ENCODE measurements around the gene ABR. TPM values are rescaled to one million over a fixed set of nuclear protein-coding genes. Genes with fewer than 3 reads are reported as not detected.

The ABR gene
- polyA plus RNA-seq, 3 donors, result 14.7 to 62.4 (median 36.4) TPM

GRCh38 chr17:1012823-1013728, 166.7 kb downstream of the ABR start:
- no peak overlapping the region for H3K27ac ChIP-seq (ENCODE audit: low read depth, low read length)
- WGBS, 3 donors, result 79 to 91% (median 87%) methylated on average over 24 to 30 of the region's 30 CpGs

- WGBS, 3 donors, result 79 to 92% (median 91%) methylated on average over 55 to 57 of the region's 57 CpGs
- no peak overlapping the region for H3K27ac ChIP-seq (ENCODE audit: low read depth, low read length)
Observed at GRCh38 chr17:1011760-1012735, 167.7 kb downstream of the ABR start.

DNA sequence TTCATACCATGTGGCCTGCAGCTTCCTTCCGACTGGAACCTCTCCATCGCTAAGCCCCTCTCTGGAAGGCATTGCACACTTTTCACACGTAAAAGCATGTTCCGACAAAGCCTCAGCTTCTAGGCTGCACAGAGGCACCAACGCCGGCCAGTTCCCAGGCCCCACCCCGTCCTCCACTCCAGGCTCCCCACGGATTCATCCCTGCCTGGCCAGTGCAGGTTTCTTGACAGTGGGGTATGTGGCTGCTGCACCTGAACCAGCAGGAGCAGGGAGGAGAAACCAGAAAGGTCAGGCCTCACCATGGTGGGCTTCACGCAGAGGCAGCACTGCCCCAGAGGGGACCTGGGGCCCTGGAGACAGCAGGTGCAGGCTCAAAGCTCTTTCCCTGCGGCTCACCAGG, 168.6 kb downstream of the ABR start:
- 81 to 90% (median 85%) methylated on average over 10 of the region's 10 CpGs for WGBS, 3 donors

DNA sequence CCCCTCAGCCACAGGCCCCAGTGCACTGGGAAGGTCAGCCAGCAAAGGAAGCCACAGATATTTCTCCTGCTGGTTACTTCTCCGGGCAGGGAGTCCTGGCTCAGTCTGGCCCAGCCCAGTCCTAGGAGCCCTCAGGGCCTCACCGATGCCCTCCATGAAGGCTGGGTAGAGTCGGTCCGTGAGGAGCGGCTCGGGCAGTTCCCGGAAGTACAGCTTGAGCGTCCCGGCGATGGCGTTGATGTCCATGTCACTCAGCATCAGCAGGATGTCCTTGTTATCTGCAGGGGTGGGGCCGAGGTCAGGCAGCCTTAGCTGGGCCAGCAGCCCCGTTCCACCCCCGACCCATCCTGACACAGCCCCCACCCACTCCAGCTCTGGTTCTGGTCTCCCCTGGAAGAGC, 169.2 kb downstream of the ABR start:
- no peak overlapping the region for H3K27ac ChIP-seq (ENCODE audit: low read depth, low read length)
- WGBS, 3 donors, result 84 to 89% (median 88%) methylated on average over 14 of the region's 14 CpGs

More for the DNA sequence above, 168.6 kb downstream of the ABR start:
- no peak overlapping the region for H3K27ac ChIP-seq (ENCODE audit: low read depth, low read length)

- 83 to 93% (median 90%) methylated on average over 10 of the region's 10 CpGs for WGBS, 3 donors
- no peak overlapping the region for H3K27ac ChIP-seq (ENCODE audit: low read depth, low read length)
Observed at GRCh38 chr17:1010086-1010450, 169.7 kb downstream of the ABR start.

DNA sequence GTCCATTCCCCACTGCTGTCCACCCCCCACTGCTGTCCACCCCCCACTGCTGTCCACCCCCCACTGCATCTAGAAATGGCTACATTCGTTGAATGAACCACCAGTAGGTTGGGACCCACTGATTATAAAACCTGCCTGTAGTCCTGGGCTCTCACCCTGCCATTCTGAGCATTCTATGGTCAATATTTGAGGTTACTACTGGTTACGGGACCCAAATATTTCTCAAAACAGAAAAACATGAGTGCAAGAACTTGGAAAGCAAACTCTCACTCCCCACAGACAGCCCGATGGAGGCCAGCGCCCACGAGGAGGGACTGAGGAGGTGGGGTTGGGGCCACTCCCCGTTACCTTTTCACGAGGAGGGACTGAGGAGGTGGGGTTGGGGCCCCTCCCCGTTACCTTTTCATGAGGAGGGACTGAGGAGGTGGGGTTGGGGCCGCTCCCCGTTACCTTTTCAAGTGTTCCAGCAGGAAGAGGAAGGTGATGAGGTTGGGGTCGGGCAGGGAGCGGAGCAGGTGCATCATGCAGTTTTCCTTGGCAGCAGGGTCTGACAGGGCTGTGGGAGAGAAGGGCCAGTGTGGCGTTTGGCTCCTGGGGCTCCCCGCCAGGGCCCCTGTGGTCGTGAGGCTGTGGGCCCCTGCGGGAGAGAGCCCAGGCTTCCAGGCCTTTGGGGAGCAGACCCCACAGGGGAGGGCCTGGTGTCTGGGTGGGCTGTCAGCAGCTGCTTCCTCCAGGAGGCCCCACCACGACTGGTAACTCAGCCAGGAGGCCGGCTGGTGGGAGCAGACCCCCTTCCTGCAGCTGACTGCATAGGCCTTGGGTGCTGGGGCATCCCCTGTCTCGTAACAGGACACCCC, 170.3 kb downstream of the ABR start:
- 76 to 79% (median 77%) methylated on average over 18 to 19 of the region's 19 CpGs for WGBS, 3 donors
- H3K27ac ChIP-seq (ENCODE audit: low read depth, low read length), result no peak overlapping the region

GRCh38 chr17:1008008-1008761, 171.6 kb downstream of the ABR start:
- WGBS, 3 donors, result 64 to 89% (median 72%) methylated on average over 21 of the region's 21 CpGs

DNA sequence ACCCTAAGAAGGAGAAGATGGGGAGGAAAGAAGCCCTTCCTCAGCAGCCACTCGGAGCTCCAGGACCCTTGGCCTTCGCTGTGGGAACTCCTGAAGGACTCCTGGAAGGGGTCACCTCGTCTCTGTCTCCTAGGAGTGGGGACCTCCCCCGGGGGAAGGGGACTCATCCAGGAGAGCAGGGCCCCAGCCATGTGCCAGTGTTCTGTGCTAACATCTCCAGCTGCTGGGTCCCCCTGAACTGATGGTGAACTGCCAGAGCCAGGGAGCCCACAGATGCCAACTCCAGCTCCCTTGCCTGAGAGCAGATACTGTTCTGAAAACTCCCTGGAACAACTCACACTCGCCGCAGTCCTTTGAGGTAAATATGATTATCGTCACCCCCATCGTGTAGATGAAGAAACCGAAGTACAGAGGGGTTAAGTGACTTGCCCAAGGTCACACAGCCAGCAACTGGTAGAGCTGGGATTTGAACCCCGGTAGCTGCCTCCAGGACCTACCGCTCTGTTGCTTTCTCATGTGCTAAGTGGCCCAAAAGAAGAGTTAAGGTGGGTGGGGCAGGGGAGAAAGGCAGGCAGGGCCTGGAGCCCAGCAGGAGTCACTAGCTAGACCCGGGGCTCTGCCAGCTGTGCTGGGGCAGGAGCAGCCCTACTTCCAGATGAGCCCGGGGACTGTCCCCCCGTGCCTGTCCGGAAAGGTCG, 172.3 kb downstream of the ABR start:
- H3K27ac ChIP-seq (ENCODE audit: low read depth, low read length), result no peak overlapping the region
- 74 to 88% (median 88%) methylated on average over 16 of the region's 16 CpGs for WGBS, 3 donors

More at GRCh38 chr17:1008008-1008761, 171.6 kb downstream of the ABR start:
- H3K27ac ChIP-seq (ENCODE audit: low read depth, low read length), result no peak overlapping the region

- H3K27ac ChIP-seq (ENCODE audit: low read depth, low read length), result no peak overlapping the region
- WGBS, 3 donors, result 35 to 65% (median 63%) methylated on average over 16 of the region's 16 CpGs
Observed at GRCh38 chr17:1006054-1006453, 173.7 kb downstream of the ABR start.

GRCh38 chr17:1005361-1005946, 174.3 kb downstream of the ABR start:
- no peak overlapping the region for H3K27ac ChIP-seq (ENCODE audit: low read depth, low read length)
- WGBS, 3 donors, result 16 to 33% (median 31%) methylated on average over 23 of the region's 23 CpGs

DNA sequence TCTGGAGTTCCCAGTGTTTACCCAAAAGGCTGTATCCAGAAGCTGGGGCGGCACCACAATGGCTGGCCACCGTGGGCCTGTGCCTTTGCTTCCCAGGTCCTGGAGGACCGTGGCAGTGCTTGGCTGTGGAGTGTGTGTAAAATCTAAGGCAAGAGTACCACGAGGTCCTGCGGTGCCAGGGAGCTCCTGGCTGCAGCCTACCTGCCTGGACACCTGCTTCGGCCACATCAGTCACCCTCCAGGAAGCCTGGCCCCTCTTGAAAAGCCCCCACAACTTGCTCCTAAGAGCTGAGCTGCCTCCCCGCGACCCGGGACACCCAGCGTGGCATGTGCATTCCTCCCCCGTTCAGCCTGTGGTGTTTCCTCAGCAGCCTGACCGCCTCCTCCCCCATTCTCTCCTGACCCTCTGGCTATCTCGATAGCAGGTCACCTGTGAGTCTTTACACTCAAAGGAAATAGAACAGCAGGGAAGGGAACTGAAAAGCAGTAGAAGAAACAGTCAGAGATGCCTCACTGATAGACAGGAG, 174.9 kb downstream of the ABR start:
- H3K27ac ChIP-seq (ENCODE audit: low read depth, low read length), result no peak overlapping the region
- 29 to 80% (median 68%) methylated on average over 13 of the region's 13 CpGs for WGBS, 3 donors

- WGBS, 3 donors, result 49 to 71% (median 64%) methylated on average over 30 of the region's 30 CpGs
- H3K27ac ChIP-seq (ENCODE audit: low read depth, low read length), result no peak overlapping the region
Observed at GRCh38 chr17:1003972-1004768, 175.6 kb downstream of the ABR start.

- 92 to 94% (median 93%) methylated on average over 5 of the region's 5 CpGs for WGBS, 3 donors
- H3K27ac ChIP-seq (ENCODE audit: low read depth, low read length), result no peak overlapping the region
Observed at GRCh38 chr17:1003633-1003971, 176.2 kb downstream of the ABR start.

DNA sequence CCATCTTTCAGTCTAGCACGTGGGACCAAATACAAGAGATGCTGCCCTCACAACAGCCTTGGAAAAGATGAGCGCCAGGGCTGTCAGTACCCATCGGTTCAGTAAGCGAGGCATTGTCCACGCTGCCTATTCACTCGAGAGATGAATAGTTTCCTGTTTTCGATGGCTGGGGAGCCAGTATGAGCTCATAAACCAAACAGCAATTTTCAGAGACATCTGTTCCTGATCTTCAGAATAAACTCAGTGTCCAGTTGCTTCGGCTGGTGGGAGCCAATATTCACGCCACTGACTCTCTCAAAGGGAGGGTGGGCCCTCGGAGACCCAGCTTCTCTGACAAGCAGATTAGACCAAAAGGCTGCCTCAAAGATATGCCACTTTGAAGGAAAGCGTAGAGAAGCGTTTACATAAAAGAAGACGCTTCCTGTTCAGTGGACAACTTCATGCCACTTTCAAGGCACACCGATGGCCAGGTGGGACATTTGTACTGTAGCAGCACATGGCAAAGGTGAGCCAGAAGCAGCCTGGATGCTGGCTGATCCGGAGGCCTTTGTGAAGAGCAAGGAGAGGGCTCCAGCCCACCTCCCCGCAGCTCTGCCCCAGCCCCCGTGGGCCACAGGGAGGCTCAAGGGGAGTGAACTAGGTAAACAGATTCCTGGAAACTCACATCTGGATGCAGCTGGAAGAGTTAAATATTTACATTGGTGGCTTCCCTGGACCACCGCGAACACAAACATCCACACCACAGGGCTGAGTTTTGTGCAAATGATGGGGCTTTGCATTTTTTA, 176.8 kb downstream of the ABR start:
- no peak overlapping the region for H3K27ac ChIP-seq (ENCODE audit: low read depth, low read length)
- 56 to 69% (median 62%) methylated on average over 19 of the region's 19 CpGs for WGBS, 3 donors

DNA sequence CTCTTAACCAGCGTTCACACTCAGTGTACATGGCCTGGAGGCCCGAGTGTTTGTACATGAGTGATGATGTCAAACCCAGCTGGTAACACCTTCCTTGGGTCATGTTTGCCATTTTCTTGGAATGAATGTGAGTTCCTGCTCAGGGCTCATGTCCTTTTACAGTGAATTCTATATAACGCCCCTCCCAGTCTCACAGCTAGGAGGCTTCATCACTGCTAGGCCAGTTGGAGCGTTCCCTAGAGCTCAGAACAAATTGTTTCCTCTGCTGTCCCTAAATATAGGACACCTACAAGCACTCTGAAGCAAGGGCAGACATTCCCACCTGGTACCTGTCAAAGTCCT, 177.4 kb downstream of the ABR start:
- WGBS, 3 donors, result 69 to 80% (median 74%) methylated on average over 4 of the region's 4 CpGs
- no peak overlapping the region for H3K27ac ChIP-seq (ENCODE audit: low read depth, low read length)
